ENCODE results near the gene TRERF1.

The TRERF1 gene

GRCh38 chr6:42361036-42361435 is 90.7 kb downstream of the TRERF1 start:
- no peak overlapping the region for H3K4me3 ChIP-seq (ENCODE audit: low read depth in 1 of 5, low read length in 5 of 5)
- H3K27ac ChIP-seq (ENCODE audit: low read depth, low read length), result no peak overlapping the region
- no peaks in the 10 kb centered on the region for H3K36me3 ChIP-seq (ENCODE audit: control insufficient read depth in 5 of 5, insufficient read depth in 5 of 5, low read length in 5 of 5)
- no peak overlapping the region for H3K9ac ChIP-seq (ENCODE audit: low read length in 5 of 5)
- peaks cover 0 to 2% (median 0%) of the 10 kb centered on the region in 5 donors for H3K9me3 ChIP-seq (ENCODE audit: control insufficient read depth in 5 of 5, low read length in 5 of 5)
- H3K4me1 ChIP-seq (ENCODE audit: control insufficient read depth in 5 of 5, insufficient read depth in 5 of 5, low read length in 5 of 5), result peaks cover 0 to 4% (median 0%) of the 10 kb centered on the region in 5 donors
- peaks cover 0 to 8% (median 0%) of the 10 kb centered on the region in 5 donors for H3K27me3 ChIP-seq (ENCODE audit: control insufficient read depth in 5 of 5, insufficient read depth in 4 of 5, low read length in 5 of 5)

GRCh38 chr6:42359021-42359420 is 92.7 kb downstream of the TRERF1 start:
- H3K36me3 ChIP-seq (ENCODE audit: control insufficient read depth in 5 of 5, insufficient read depth in 5 of 5, low read length in 5 of 5), result no peaks in the 10 kb centered on the region
- H3K9ac ChIP-seq (ENCODE audit: low read length in 5 of 5), result no peak overlapping the region
- H3K4me3 ChIP-seq (ENCODE audit: low read depth in 1 of 5, low read length in 5 of 5), result no peak overlapping the region
- H3K9me3 ChIP-seq (ENCODE audit: control insufficient read depth in 5 of 5, low read length in 5 of 5), result peaks cover 0 to 3% (median 0%) of the 10 kb centered on the region in 5 donors
- H3K4me1 ChIP-seq (ENCODE audit: control insufficient read depth in 5 of 5, insufficient read depth in 5 of 5, low read length in 5 of 5), result no peaks in the 10 kb centered on the region
- H3K27ac ChIP-seq (ENCODE audit: low read depth, low read length), result no peak overlapping the region
- no peaks in the 10 kb centered on the region for H3K27me3 ChIP-seq (ENCODE audit: control insufficient read depth in 5 of 5, insufficient read depth in 4 of 5, low read length in 5 of 5)

- Histone ChIP-seq H3K4me1 (ENCODE audit: control insufficient read depth in 5 of 5, insufficient read depth in 5 of 5, low read length in 5 of 5) (no peaks in the 10 kb centered on the region), H3K9me3 (ENCODE audit: control insufficient read depth in 5 of 5, low read length in 5 of 5) (peaks cover 0 to 3% (median 0%) of the 10 kb centered on the region in 5 donors), H3K9ac (ENCODE audit: low read length in 5 of 5) (no peak overlapping the region), H3K27ac (ENCODE audit: low read depth, low read length) (no peak overlapping the region), H3K4me3 (ENCODE audit: low read depth in 1 of 5, low read length in 5 of 5) (no peak overlapping the region), H3K27me3 (ENCODE audit: control insufficient read depth in 5 of 5, insufficient read depth in 4 of 5, low read length in 5 of 5) (peaks cover 0 to 3% (median 0%) of the 10 kb centered on the region in 5 donors), H3K36me3 (ENCODE audit: control insufficient read depth in 5 of 5, insufficient read depth in 5 of 5, low read length in 5 of 5) (no peaks in the 10 kb centered on the region)
Observed at GRCh38 chr6:42355416-42355815, 96.3 kb downstream of the TRERF1 start.

GRCh38 chr6:42354702-42355101 is 97.0 kb downstream of the TRERF1 start:
- Histone ChIP-seq H3K36me3 (ENCODE audit: control insufficient read depth in 5 of 5, insufficient read depth in 5 of 5, low read length in 5 of 5) (no peaks in the 10 kb centered on the region), H3K9me3 (ENCODE audit: control insufficient read depth in 5 of 5, low read length in 5 of 5) (peaks cover 0 to 3% (median 0%) of the 10 kb centered on the region in 5 donors), H3K27me3 (ENCODE audit: control insufficient read depth in 5 of 5, insufficient read depth in 4 of 5, low read length in 5 of 5) (peaks cover 0 to 3% (median 0%) of the 10 kb centered on the region in 5 donors), H3K9ac (ENCODE audit: low read length in 5 of 5) (no peak overlapping the region), H3K4me1 (ENCODE audit: control insufficient read depth in 5 of 5, insufficient read depth in 5 of 5, low read length in 5 of 5) (no peaks in the 10 kb centered on the region), H3K27ac (ENCODE audit: low read depth, low read length) (no peak overlapping the region), H3K4me3 (ENCODE audit: low read depth in 1 of 5, low read length in 5 of 5) (no peak overlapping the region)

- H3K36me3 ChIP-seq (ENCODE audit: control insufficient read depth in 5 of 5, insufficient read depth in 5 of 5, low read length in 5 of 5), result no peaks in the 10 kb centered on the region
Observed at GRCh38 chr6:42352856-42353564, 98.7 kb downstream of the TRERF1 start.

GRCh38 chr6:42350911-42351310 is 100.8 kb downstream of the TRERF1 start:
- H3K9me3 ChIP-seq (ENCODE audit: control insufficient read depth in 5 of 5, low read length in 5 of 5), result no peaks in the 10 kb centered on the region
- H3K27ac ChIP-seq (ENCODE audit: low read depth, low read length), result no peak overlapping the region
- H3K4me1 ChIP-seq (ENCODE audit: control insufficient read depth in 5 of 5, insufficient read depth in 5 of 5, low read length in 5 of 5), result no peaks in the 10 kb centered on the region
- H3K27me3 ChIP-seq (ENCODE audit: control insufficient read depth in 5 of 5, insufficient read depth in 4 of 5, low read length in 5 of 5), result peaks cover 0 to 3% (median 0%) of the 10 kb centered on the region in 5 donors
- H3K4me3 ChIP-seq (ENCODE audit: low read depth in 1 of 5, low read length in 5 of 5), result no peak overlapping the region
- H3K9ac ChIP-seq (ENCODE audit: low read length in 5 of 5), result no peak overlapping the region
- no peaks in the 10 kb centered on the region for H3K36me3 ChIP-seq (ENCODE audit: control insufficient read depth in 5 of 5, insufficient read depth in 5 of 5, low read length in 5 of 5)

More at GRCh38 chr6:42352856-42353564, 98.7 kb downstream of the TRERF1 start:
- H3K4me3 ChIP-seq (ENCODE audit: low read depth in 1 of 5, low read length in 5 of 5), result no peak overlapping the region
- H3K9me3 ChIP-seq (ENCODE audit: control insufficient read depth in 5 of 5, low read length in 5 of 5), result peaks cover 0 to 3% (median 0%) of the 10 kb centered on the region in 5 donors
- H3K27me3 ChIP-seq (ENCODE audit: control insufficient read depth in 5 of 5, insufficient read depth in 4 of 5, low read length in 5 of 5), result peaks cover 0 to 3% (median 0%) of the 10 kb centered on the region in 5 donors
- no peak overlapping the region for H3K9ac ChIP-seq (ENCODE audit: low read length in 5 of 5)
- H3K27ac ChIP-seq (ENCODE audit: low read depth, low read length), result no peak overlapping the region
- no peaks in the 10 kb centered on the region for H3K4me1 ChIP-seq (ENCODE audit: control insufficient read depth in 5 of 5, insufficient read depth in 5 of 5, low read length in 5 of 5)

GRCh38 chr6:42349753-42350511 is 101.8 kb downstream of the TRERF1 start:
- Histone ChIP-seq H3K9ac (ENCODE audit: low read length in 5 of 5) (no peak overlapping the region), H3K9me3 (ENCODE audit: control insufficient read depth in 5 of 5, low read length in 5 of 5) (no peaks in the 10 kb centered on the region), H3K4me1 (ENCODE audit: control insufficient read depth in 5 of 5, insufficient read depth in 5 of 5, low read length in 5 of 5) (no peaks in the 10 kb centered on the region), H3K36me3 (ENCODE audit: control insufficient read depth in 5 of 5, insufficient read depth in 5 of 5, low read length in 5 of 5) (no peaks in the 10 kb centered on the region), H3K27me3 (ENCODE audit: control insufficient read depth in 5 of 5, insufficient read depth in 4 of 5, low read length in 5 of 5) (peaks cover 0 to 3% (median 0%) of the 10 kb centered on the region in 5 donors), H3K27ac (ENCODE audit: low read depth, low read length) (no peak overlapping the region), H3K4me3 (ENCODE audit: low read depth in 1 of 5, low read length in 5 of 5) (no peak overlapping the region)

GRCh38 chr6:42347456-42347855 is 104.3 kb downstream of the TRERF1 start:
- no peak overlapping the region for H3K4me3 ChIP-seq (ENCODE audit: low read depth in 1 of 5, low read length in 5 of 5)
- H3K9ac ChIP-seq (ENCODE audit: low read length in 5 of 5), result no peak overlapping the region

GRCh38 chr6:42345696-42346416 is 105.9 kb downstream of the TRERF1 start:
- H3K27me3 ChIP-seq (ENCODE audit: control insufficient read depth in 5 of 5, insufficient read depth in 4 of 5, low read length in 5 of 5), result no peaks in the 10 kb centered on the region
- no peaks in the 10 kb centered on the region for H3K4me1 ChIP-seq (ENCODE audit: control insufficient read depth in 5 of 5, insufficient read depth in 5 of 5, low read length in 5 of 5)
- no peak overlapping the region for H3K9ac ChIP-seq (ENCODE audit: low read length in 5 of 5)
- H3K9me3 ChIP-seq (ENCODE audit: control insufficient read depth in 5 of 5, low read length in 5 of 5), result no peaks in the 10 kb centered on the region
- H3K27ac ChIP-seq (ENCODE audit: low read depth, low read length), result no peak overlapping the region
- no peaks in the 10 kb centered on the region for H3K36me3 ChIP-seq (ENCODE audit: control insufficient read depth in 5 of 5, insufficient read depth in 5 of 5, low read length in 5 of 5)
- H3K4me3 ChIP-seq (ENCODE audit: low read depth in 1 of 5, low read length in 5 of 5), result no peak overlapping the region

More at GRCh38 chr6:42347456-42347855, 104.3 kb downstream of the TRERF1 start:
- Histone ChIP-seq H3K4me1 (ENCODE audit: control insufficient read depth in 5 of 5, insufficient read depth in 5 of 5, low read length in 5 of 5) (no peaks in the 10 kb centered on the region), H3K36me3 (ENCODE audit: control insufficient read depth in 5 of 5, insufficient read depth in 5 of 5, low read length in 5 of 5) (no peaks in the 10 kb centered on the region), H3K27me3 (ENCODE audit: control insufficient read depth in 5 of 5, insufficient read depth in 4 of 5, low read length in 5 of 5) (peaks cover 0 to 3% (median 0%) of the 10 kb centered on the region in 5 donors), H3K9me3 (ENCODE audit: control insufficient read depth in 5 of 5, low read length in 5 of 5) (no peaks in the 10 kb centered on the region), H3K27ac (ENCODE audit: low read depth, low read length) (no peak overlapping the region)

All from subcutaneous abdominal adipose tissue (tissue), 5 donors.